Mesenchymal stem cell (in vitro differentiated cells and primary cell): ENCODE measurements around the gene CCNYL1.

ENCODE experiments used
- DNase-seq: peaks from one replicate; pipeline ENCODE4 v3.0.0-alpha.2; 2013
- H2AFZ ChIP-seq: one replicate; pipeline ENCODE4 v1.6.1; 2013; ENCODE audit warnings: low read depth, mild to moderate bottlenecking, control low read depth, inconsistent platforms, low read length, moderate library complexity
- H2AK5ac ChIP-seq: 2 replicates; pipeline ENCODE4 v1.6.1; 2013; ENCODE audit warnings: low read length, moderate library complexity, mild to moderate bottlenecking, inconsistent platforms; ENCODE audit not compliant: severe bottlenecking
- H2BK120ac ChIP-seq: one replicate; pipeline ENCODE4 v1.6.1; 2013; ENCODE audit warnings: low read depth, mild to moderate bottlenecking, inconsistent platforms, low read length, moderate library complexity
- H2BK12ac ChIP-seq, 2 experiments: one replicate each; pipeline ENCODE4 v1.6.1; 2013; ENCODE audit warnings: inconsistent platforms in 2 of 2, low read length in 2 of 2, mild to moderate bottlenecking in 2 of 2, moderate library complexity in 2 of 2, control low read depth in 1 of 2
- H2BK15ac ChIP-seq: one replicate; pipeline ENCODE4 v1.6.1; 2013; ENCODE audit warnings: mild to moderate bottlenecking, low read depth, inconsistent platforms; ENCODE audit not compliant: poor library complexity, severe bottlenecking
- H2BK5ac ChIP-seq: 2 replicates; pipeline ENCODE4 v1.6.1; 2013; ENCODE audit warnings: low read depth, mild to moderate bottlenecking, low read length, control low read depth, inconsistent platforms; ENCODE audit not compliant: poor library complexity, severe bottlenecking
- H3K14ac ChIP-seq, 2 experiments: one replicate each; pipeline ENCODE4 v1.6.1; 2013; ENCODE audit warnings: inconsistent platforms in 2 of 2, low read length in 2 of 2, control low read depth in 1 of 2, mild to moderate bottlenecking in 1 of 2, moderate library complexity in 1 of 2
- H3K18ac ChIP-seq, 2 experiments: one replicate each; pipeline ENCODE4 v1.6.1; 2013; ENCODE audit warnings: inconsistent platforms in 2 of 2, low read length in 2 of 2, control low read depth in 1 of 2, low read depth in 1 of 2, mild to moderate bottlenecking in 1 of 2
- H3K23ac ChIP-seq, 2 experiments: one replicate each; pipeline ENCODE4 v1.6.1; 2013; ENCODE audit warnings: inconsistent platforms in 2 of 2, low read length in 2 of 2, mild to moderate bottlenecking in 2 of 2, moderate library complexity in 2 of 2, control low read depth in 1 of 2
- H3K27ac ChIP-seq: 2 replicates; pipeline ENCODE4 v1.5.1; 2013; ENCODE audit warnings: mild to moderate bottlenecking, moderate library complexity, low read length, control low read depth, inconsistent platforms; ENCODE audit not compliant: poor library complexity, severe bottlenecking
- H3K27me3 ChIP-seq, 2 experiments: 2 replicates each; pipeline versions ENCODE4 v1.6.1 to v1.7.0; 2013; ENCODE audit warnings: low read length in 2 of 2, mild to moderate bottlenecking in 2 of 2, moderate library complexity in 2 of 2, control low read depth in 1 of 2, inconsistent platforms in 1 of 2; ENCODE audit not compliant: control insufficient read depth in 1 of 2, insufficient read depth in 1 of 2
- H3K36me3 ChIP-seq, 2 experiments: 2 replicates each; pipeline versions ENCODE4 v1.6.1 to v1.7.0; 2013; ENCODE audit warnings: low read length in 2 of 2, control low read depth in 1 of 2, inconsistent platforms in 1 of 2, low read depth in 1 of 2, mild to moderate bottlenecking in 1 of 2; ENCODE audit not compliant: insufficient read depth in 2 of 2, control insufficient read depth in 1 of 2
- H3K4ac ChIP-seq, 2 experiments: one replicate each; pipeline ENCODE4 v1.6.1; 2013; ENCODE audit warnings: inconsistent platforms in 2 of 2, low read length in 2 of 2, mild to moderate bottlenecking in 2 of 2, moderate library complexity in 2 of 2, control low read depth in 1 of 2, low read depth in 1 of 2
- H3K4me1 ChIP-seq: 2 replicates; pipeline ENCODE4 v1.6.1; 2013; ENCODE audit warnings: low read depth, low read length, control low read depth; ENCODE audit not compliant: control insufficient read depth, insufficient read depth
- H3K4me2 ChIP-seq: 2 replicates; pipeline ENCODE4 v1.6.1; 2013; ENCODE audit warnings: low read length, mild to moderate bottlenecking, inconsistent platforms; ENCODE audit not compliant: poor library complexity, severe bottlenecking
- H3K4me3 ChIP-seq, 2 experiments: 2 replicates each; pipeline versions ENCODE4 v1.5.1 to v1.7.0; 2013; ENCODE audit warnings: low read length in 2 of 2, mild to moderate bottlenecking in 2 of 2, control low read depth in 1 of 2, low read depth in 1 of 2; ENCODE audit not compliant: insufficient read depth in 1 of 2
- H3K79me1 ChIP-seq: replicated peaks from 2 replicates; pipeline ENCODE4 v1.6.1; 2013; ENCODE audit warnings: mild to moderate bottlenecking, control low read depth, low read length, inconsistent platforms; ENCODE audit not compliant: poor library complexity, severe bottlenecking
- H3K9ac ChIP-seq: 2 replicates; pipeline ENCODE4 v1.7.0; 2013; ENCODE audit warnings: mild to moderate bottlenecking, low read length, moderate library complexity
- H3K9me3 ChIP-seq: 2 replicates; pipeline ENCODE4 v1.7.0; 2013; ENCODE audit warnings: mild to moderate bottlenecking, low read length; ENCODE audit not compliant: control insufficient read depth
- H4K8ac ChIP-seq: one replicate; pipeline ENCODE4 v1.6.1; 2013; ENCODE audit warnings: inconsistent platforms, mild to moderate bottlenecking, low read length, moderate library complexity
- H4K91ac ChIP-seq: one replicate; pipeline ENCODE4 v1.6.1; 2013; ENCODE audit warnings: mild to moderate bottlenecking, low read length, inconsistent platforms
- WGBS: methylation state at CpG from one replicate; pipeline ENCODE4 v1.1.7; 2013; ENCODE audit warnings: mixed read lengths; 5-methylcytosine and 5-hydroxymethylcytosine counted together

CCNYL1 gene

DNA sequence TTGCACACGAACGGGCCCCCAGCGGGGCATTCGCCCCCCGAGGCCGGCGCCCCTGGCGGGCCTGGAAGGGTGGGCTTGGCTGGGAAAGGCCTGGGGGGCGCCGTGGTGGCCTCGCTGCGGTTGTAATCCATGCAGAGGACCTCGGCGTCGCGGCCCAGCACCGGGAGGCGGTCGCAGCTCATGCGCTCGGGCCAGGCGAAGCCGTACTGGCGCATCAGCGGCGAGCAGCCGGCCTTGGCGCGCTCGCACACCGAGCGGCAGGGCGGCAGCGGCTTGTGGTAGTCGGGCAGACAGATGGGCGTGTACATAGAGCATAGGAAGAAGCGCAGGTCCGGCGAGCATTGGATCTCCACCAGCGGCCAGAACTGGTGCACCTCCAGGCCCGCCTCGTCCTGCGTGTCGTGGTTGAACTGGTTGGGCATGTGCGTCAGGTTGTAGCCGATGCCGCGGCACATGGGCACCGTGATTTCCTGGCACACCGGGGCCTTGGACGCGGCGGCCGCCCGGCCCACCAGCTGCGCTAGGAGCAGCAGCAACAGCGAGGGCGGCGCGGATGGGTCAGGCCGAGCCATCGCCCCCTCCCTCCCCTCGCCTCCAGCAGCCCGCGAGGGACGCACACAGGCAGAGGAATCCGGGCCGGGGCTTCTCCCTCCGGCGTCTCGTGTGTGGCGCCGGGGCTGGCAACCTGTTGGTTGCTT lies 56.9 kb downstream of the CCNYL1 start:
- H2BK120ac ChIP-seq, result no peak overlapping the region
- H3K23ac ChIP-seq, result no peak overlapping the region

DNA sequence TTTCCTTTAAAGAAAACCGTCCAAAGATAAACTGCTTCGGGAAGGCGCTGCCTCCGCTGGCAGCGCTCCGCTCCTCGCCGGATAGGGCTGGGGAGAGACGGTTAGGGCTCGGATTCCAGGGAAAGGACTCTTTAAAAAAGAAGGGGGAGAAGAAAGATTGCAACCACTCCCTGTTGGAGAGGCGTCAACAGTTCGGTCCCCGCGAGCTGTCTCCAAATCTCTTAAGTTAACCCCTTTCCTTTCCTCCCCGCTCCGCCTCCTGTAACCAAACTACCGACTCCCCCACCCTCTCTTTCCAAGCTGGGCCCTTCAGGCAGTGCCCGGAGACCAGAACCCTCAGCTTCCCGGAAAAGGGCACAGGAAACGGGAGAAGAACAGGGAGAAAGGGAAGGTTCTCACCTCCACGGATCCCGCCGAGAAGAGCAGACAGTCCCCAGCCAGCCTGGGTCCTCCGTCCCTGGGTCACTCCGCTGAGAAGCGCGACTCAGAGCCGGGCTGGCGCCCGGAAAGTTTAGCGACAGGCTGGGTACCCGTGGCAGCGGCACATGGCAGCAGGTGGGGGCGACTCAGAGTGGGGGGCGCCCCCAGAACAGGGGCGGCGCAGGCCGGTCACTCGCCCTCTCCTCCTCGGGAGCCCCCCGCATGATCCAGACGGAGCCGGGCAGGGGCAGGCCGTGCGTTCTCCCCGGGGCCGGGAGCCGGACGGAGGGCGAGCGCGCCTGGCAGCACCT lies 57.6 kb downstream of the CCNYL1 start:
- Histone ChIP-seq H2BK12ac (no peak overlapping the region), H3K4me2 (peak overlapping the region; percentile 100), H3K36me3 (peaks cover 0 to 12% of the 10 kb centered on the region in 2 experiments), H2BK120ac (no peak overlapping the region), H3K27ac (no peak overlapping the region), H3K9ac (peak overlapping the region; percentile 79), H2BK15ac (peak overlapping the region; percentile 70), H2AFZ (peak overlapping the region; percentile 84), H3K9me3 (no peaks in the 10 kb centered on the region), H3K4me1 (peaks cover 32% of the 10 kb centered on the region), H4K8ac (no peak overlapping the region), H3K4me3 (peak overlapping the region; percentile 86 to 89), H3K27me3 (peaks cover 0 to 8% of the 10 kb centered on the region in 2 experiments), H2BK5ac (no peak overlapping the region), H3K79me1 (peaks cover 11% of the 10 kb centered on the region), H4K91ac (no peak overlapping the region), H3K14ac (peak overlapping the region in 1 of 2 experiments; percentile 50), H3K18ac (peak overlapping the region in 1 of 2 experiments; percentile 85), H3K4ac (no peak overlapping the region), H3K23ac (peak overlapping the region in 1 of 2 experiments; percentile 84), H2AK5ac (no peak overlapping the region)
- WGBS, result under 1% methylated on average over 42 of the region's 52 CpGs
- peak; percentile 49 for DNase-seq

More for the DNA sequence above, 56.9 kb downstream of the CCNYL1 start:
- Histone ChIP-seq H2AK5ac (no peak overlapping the region), H3K9ac (peak overlapping the region; percentile 79), H3K79me1 (peaks cover 15% of the 10 kb centered on the region), H3K4me3 (peak overlapping the region; percentile 86 to 89), H4K8ac (no peak overlapping the region), H4K91ac (no peak overlapping the region), H2BK15ac (no peak overlapping the region), H3K4me1 (peaks cover 32% of the 10 kb centered on the region), H3K27ac (no peak overlapping the region), H2BK5ac (no peak overlapping the region), H3K14ac (peak overlapping the region in 1 of 2 experiments; percentile 86), H3K9me3 (no peaks in the 10 kb centered on the region), H3K36me3 (peaks cover 0 to 12% of the 10 kb centered on the region in 2 experiments), H3K4me2 (peak overlapping the region; percentile 100), H3K27me3 (peaks cover 0 to 8% of the 10 kb centered on the region in 2 experiments), H2BK12ac (no peak overlapping the region), H3K18ac (peak overlapping the region in 1 of 2 experiments; percentile 29), H2AFZ (peak overlapping the region; percentile 76), H3K4ac (no peak overlapping the region)
- peak; percentile 65 for DNase-seq
- 2% methylated on average over 64 of the region's 73 CpGs for WGBS

DNA sequence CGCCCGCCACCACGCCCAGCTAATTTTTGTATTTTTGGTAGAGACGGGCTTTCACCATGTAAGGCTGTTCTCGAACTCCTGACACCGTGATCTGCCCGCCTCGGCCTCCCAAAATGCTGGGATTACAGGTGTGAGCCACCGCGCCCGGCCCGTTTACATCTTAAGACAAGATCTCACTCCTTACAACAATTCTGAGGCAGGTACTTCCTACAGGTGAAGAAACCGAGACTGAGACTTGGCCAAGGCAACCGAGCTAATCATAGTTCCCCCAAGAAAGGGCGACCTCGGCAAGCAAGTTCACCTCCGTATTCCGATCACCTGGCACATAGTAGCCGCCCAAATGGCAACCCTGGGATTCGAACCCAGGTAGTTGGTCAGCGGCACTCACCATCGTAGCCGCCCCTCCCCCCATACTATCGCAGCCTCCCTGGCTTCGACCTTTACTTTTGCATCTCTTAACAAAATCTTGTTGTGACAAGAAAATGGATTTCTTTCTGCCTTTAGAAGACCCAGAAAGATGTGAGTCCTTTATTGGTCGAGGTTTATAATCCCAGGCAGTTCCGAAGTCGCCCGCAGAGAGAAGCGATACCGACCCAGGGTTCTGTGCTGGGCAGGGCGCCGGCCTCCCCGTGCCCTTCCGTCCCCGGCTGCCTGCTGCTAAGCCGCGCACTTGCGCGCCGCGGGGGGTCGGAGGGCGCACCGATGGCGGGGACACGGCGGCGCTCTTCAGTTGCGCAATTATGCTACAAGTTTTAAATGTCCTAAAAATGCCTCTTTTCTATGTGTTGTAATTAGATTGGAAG lies 59.4 kb downstream of the CCNYL1 start:
- H2BK12ac ChIP-seq, result peak overlapping the region in 1 of 2 experiments; percentile 19
- H2BK15ac ChIP-seq, result peak overlapping the region; percentile 61
- H3K4me3 ChIP-seq, result peak overlapping the region; percentile 41 to 86
- H3K4me1 ChIP-seq, result peaks cover 32% of the 10 kb centered on the region
- no peak overlapping the region for H3K18ac ChIP-seq
- peaks cover 11% of the 10 kb centered on the region for H3K79me1 ChIP-seq
- no peaks in the 10 kb centered on the region for H3K9me3 ChIP-seq
- peak overlapping the region; percentile 79 for H3K9ac ChIP-seq
- peaks cover 0 to 12% of the 10 kb centered on the region in 2 experiments for H3K36me3 ChIP-seq
- H2BK120ac ChIP-seq, result no peak overlapping the region
- DNase-seq, result no peak
- no peak overlapping the region for H3K23ac ChIP-seq
- H3K4me2 ChIP-seq, result peak overlapping the region; percentile 67
- H2BK5ac ChIP-seq, result no peak overlapping the region
- H3K14ac ChIP-seq, result peak overlapping the region in 1 of 2 experiments; percentile 5
- WGBS, result 12% methylated on average over 41 of the region's 50 CpGs
- no peak overlapping the region for H2AFZ ChIP-seq
- H4K8ac ChIP-seq, result peak overlapping the region; percentile 67
- no peak overlapping the region for H4K91ac ChIP-seq
- no peak overlapping the region for H2AK5ac ChIP-seq
- peaks cover 0 to 8% of the 10 kb centered on the region in 2 experiments for H3K27me3 ChIP-seq
- no peak overlapping the region for H3K27ac ChIP-seq
- H3K4ac ChIP-seq, result no peak overlapping the region
